CD4-positive, alpha-beta T cell (primary cell): ENCODE measurements around the gene INSL4. TPM values are rescaled to one million over a fixed set of nuclear protein-coding genes. Genes with fewer than 3 reads are reported as not detected.

Experiments used
- ATAC-seq: fragments of 200-7000 bp; cut with Tn5 transposase; one replicate; pipeline ENCODE4 v1.10.0; 2022; ENCODE audit warnings: mild to moderate bottlenecking; ENCODE audit not compliant: poor library complexity
- CTCF ChIA-PET: fragments of 350-600 bp; sonication (Branson Sonifier 250); formaldehyde crosslinking; loops from one replicate; lab custom pipeline; 2021; ENCODE audit warnings: antibody characterized with exemption, inconsistent platforms; lab: Charles Lee
- POLR2A ChIA-PET: fragments of 350-600 bp; sonication (Branson Sonifier 250); formaldehyde crosslinking; loops from one replicate; lab custom pipeline; 2021; ENCODE audit warnings: antibody characterized with exemption, inconsistent platforms; lab: Charles Lee
- DNase-seq, 14 experiments: peaks; one replicate each; pipeline ENCODE4 v3.0.0-alpha.2; 2013 to 2020; ENCODE audit warnings: mixed read lengths in 2 of 14
- H3K27ac ChIP-seq, 2 donors: one replicate each; pipeline versions ENCODE4 v1.5.1 to v1.7.0; 2013; ENCODE audit warnings: low read length in 2 of 2, low read depth in 1 of 2, mild to moderate bottlenecking in 1 of 2
- H3K27me3 ChIP-seq, 2 experiments: 1 replicate in 1 of 2; 2 replicates in 1 of 2; pipeline versions ENCODE4 v1.6.1 to v1.7.0; 2013; ENCODE audit warnings: low read length in 2 of 2, control low read depth in 1 of 2, mild to moderate bottlenecking in 1 of 2, moderate library complexity in 1 of 2; ENCODE audit not compliant: insufficient read depth in 2 of 2, control insufficient read depth in 1 of 2
- H3K36me3 ChIP-seq: one replicate; pipeline ENCODE4 v1.6.1; 2013; ENCODE audit warnings: low read length, control low read depth; ENCODE audit not compliant: insufficient read depth
- H3K4me1 ChIP-seq: one replicate; pipeline ENCODE4 v1.6.1; 2013; ENCODE audit warnings: low read length, control low read depth; ENCODE audit not compliant: insufficient read depth
- H3K4me3 ChIP-seq: one replicate; pipeline ENCODE4 v1.5.1; 2013; ENCODE audit warnings: mild to moderate bottlenecking, low read length, moderate library complexity
- H3K9me3 ChIP-seq, 2 experiments: 1 replicate in 1 of 2; 2 replicates in 1 of 2; pipeline versions ENCODE4 v1.6.1 to v1.7.0; 2013; ENCODE audit warnings: low read length in 2 of 2, mild to moderate bottlenecking in 2 of 2, control low read depth in 1 of 2, moderate library complexity in 1 of 2; ENCODE audit not compliant: control insufficient read depth in 1 of 2, insufficient read depth in 1 of 2
- H3K27ac Mint-ChIP-seq: one replicate; pipeline ENCODE4 v1.8.0; 2020; ENCODE audit warnings: mixed read lengths
- H3K27me3 Mint-ChIP-seq: one replicate; pipeline ENCODE4 v1.8.0; 2021; ENCODE audit warnings: mixed read lengths
- H3K36me3 Mint-ChIP-seq: one replicate; pipeline ENCODE4 v1.8.0; 2021; ENCODE audit warnings: low read depth, mixed read lengths
- H3K4me1 Mint-ChIP-seq: one replicate; pipeline ENCODE4 v1.8.0; 2021; ENCODE audit warnings: low read depth, mixed read lengths
- H3K4me3 Mint-ChIP-seq: one replicate; pipeline ENCODE4 v1.8.0; 2020; ENCODE audit warnings: mild to moderate bottlenecking, mixed read lengths
- H3K9me3 Mint-ChIP-seq: one replicate; pipeline ENCODE4 v1.8.0; 2020; ENCODE audit warnings: mixed read lengths
- intact Hi-C, 2 experiments: fragments of 100-400 bp; cut with DNase I in 1 of 2; cut with micrococcal nuclease in 1 of 2; formaldehyde crosslinking; loops; one replicate each; pipeline versions ENCODE4 v1.15.1 to v1.9.0; 2023 to 2025; cut with DNase I, micrococcal nuclease
- polyA plus RNA-seq, 2 donors: library from polyadenylated mRNA; unstranded; fragments of 120-200 nt; gene quantifications; one replicate each; pipeline ENCODE4 v1.2.1, GENCODE V29; 2013
- total RNA-seq, 174 experiments: library from RNA in 2 of 174; stranded (reverse) in 2 of 174; gene quantifications; one replicate each; pipeline ENCODE4 v1.2.3 and lab custom pipeline; 2021 to 2026
- TF ChIP-seq, protein P1 (sequence below): fragments of 200-600 bp; IDR thresholded peaks from one replicate; pipeline ENCODE4 v1.8.0; 2022; ENCODE audit warnings: antibody characterized with exemption, mild to moderate bottlenecking

Gene INSL4
- total RNA-seq (not detected), total RNA-seq (lab: John Stamatoyannopoulos, UW) (0 to 0.19 (median 0) reads per million in 172 experiments)
- polyA plus RNA-seq (2013, experiment 1 of 2) = not detected
- polyA plus RNA-seq (2013, experiment 2 of 2) = not detected

DNA sequence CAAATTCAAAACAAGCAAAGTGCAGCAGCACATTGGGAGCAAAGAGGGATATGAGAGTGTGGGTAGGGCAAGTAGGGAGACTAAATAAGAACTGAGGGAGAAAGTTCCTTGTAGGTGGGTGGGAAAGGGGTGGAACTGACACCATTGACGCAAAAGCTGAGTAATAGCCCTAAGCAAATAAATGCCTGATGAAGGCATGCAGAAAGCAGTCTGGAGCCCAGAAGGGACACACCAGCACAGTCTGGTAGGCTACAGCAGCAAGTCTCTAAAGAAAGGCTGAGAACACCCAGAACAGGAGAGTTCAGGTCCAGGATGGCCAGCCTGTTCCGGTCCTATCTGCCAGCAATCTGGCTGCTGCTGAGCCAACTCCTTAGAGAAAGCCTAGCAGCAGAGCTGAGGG lies at the start of gene INSL4:
TSS of gene INSL4 (plus strand) at position 208 of the 400 bp plus-strand sequence. CDS start at position 313, 105 bp downstream.
- intact Hi-C loops = no loop called here
- Mint-ChIP-seq H3K27me3 (no peaks in the 10 kb centered on the region), H3K4me1 (no peaks in the 10 kb centered on the region), H3K4me3 (no peak within 1 kb of the TSS), H3K36me3 (no peaks in the 10 kb centered on the region), H3K9me3 (no peaks in the 10 kb centered on the region), H3K27ac (no peak within 1 kb of the TSS)
- TF ChIP-seq, protein P1, sequence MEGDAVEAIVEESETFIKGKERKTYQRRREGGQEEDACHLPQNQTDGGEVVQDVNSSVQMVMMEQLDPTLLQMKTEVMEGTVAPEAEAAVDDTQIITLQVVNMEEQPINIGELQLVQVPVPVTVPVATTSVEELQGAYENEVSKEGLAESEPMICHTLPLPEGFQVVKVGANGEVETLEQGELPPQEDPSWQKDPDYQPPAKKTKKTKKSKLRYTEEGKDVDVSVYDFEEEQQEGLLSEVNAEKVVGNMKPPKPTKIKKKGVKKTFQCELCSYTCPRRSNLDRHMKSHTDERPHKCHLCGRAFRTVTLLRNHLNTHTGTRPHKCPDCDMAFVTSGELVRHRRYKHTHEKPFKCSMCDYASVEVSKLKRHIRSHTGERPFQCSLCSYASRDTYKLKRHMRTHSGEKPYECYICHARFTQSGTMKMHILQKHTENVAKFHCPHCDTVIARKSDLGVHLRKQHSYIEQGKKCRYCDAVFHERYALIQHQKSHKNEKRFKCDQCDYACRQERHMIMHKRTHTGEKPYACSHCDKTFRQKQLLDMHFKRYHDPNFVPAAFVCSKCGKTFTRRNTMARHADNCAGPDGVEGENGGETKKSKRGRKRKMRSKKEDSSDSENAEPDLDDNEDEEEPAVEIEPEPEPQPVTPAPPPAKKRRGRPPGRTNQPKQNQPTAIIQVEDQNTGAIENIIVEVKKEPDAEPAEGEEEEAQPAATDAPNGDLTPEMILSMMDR = no peak
- Histone ChIP-seq H3K4me1 (no peaks in the 10 kb centered on the region), H3K4me3 (no peak within 1 kb of the TSS), H3K27ac (no peak within 1 kb of the TSS), H3K36me3 (no peaks in the 10 kb centered on the region), H3K27me3 (no peaks in the 10 kb centered on the region), H3K9me3 (no peaks in the 10 kb centered on the region)
- CTCF ChIA-PET = no interaction called here
- POLR2A ChIA-PET = no interaction called here
- no peak for ATAC-seq
- DNase-seq = no peak

DNA sequence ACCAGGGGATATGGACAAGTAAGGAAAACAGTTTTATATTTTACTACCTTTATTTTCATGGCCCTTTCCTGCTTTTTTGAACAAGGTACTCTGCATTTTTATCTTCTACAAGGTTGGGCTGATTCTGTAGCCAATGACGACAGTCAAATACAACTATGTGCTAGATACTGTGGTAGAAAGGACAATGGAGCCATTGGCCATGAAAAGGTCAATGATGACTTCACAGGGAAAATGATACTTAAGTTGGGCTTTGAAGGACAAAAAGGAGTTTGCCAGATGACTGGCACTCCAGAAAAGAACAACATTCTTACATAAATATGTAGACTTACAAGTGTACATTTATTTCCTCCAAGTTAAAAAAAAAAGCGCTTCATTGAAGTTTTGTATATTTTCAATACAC lies 46.4 kb upstream of the INSL4 start:
- Mint-ChIP-seq H3K27me3 (no peaks in the 10 kb centered on the region), H3K9me3 (no peaks in the 10 kb centered on the region), H3K4me3 (no peak overlapping the region), H3K36me3 (no peaks in the 10 kb centered on the region), H3K27ac (no peak overlapping the region), H3K4me1 (peaks cover 12% of the 10 kb centered on the region)
- ATAC-seq (no peak), DNase-seq (no peak)
- Histone ChIP-seq H3K36me3 (no peaks in the 10 kb centered on the region), H3K27ac (no peak overlapping the region), H3K9me3 (no peaks in the 10 kb centered on the region), H3K4me3 (no peak overlapping the region), H3K4me1 (peaks cover 5% of the 10 kb centered on the region), H3K27me3 (no peaks in the 10 kb centered on the region)
- CTCF ChIA-PET = no interaction called here
- intact Hi-C loops = loop anchor here in 1 of 2 experiments (5.0 kb wide), 2 partner anchors 258 to 422 kb away; no protein-coding TSS in a partner anchor
- POLR2A ChIA-PET = no interaction called here
- TF ChIP-seq, protein P1 = no peak

DNA sequence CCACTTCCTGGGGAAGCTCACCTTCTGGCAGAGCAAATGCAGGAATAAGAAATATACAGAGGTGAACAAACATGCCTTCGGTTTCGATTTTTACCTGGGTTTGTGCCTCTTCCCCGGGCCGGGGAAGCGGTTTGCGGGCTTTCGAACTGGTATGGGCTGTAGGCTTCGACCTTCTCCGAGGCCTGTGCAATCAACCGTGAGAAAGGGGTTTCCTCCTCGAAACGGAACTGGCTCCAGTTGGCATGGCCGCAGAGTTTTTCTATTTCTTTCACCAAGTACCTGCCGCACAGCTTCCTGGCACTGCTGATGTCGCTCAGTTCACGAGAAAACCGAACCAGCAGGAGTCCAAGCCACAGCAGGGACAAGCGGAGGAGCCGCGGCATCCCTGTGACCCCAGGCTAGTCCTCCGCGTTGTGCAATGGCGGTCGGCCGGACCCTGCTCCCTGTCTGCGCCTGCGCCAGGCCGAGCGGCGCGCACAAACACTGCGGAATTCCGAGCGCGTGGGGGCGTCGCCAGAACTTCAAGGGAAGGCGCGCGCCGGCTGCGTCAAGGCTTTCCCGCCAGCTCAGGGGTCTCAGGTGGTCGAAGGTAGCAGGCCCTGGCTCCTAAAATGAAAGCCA lies 45.9 kb upstream of the INSL4 start, which contains the start of gene INSL6:
TSS of gene INSL6 (minus strand) at position 420 of the 621 bp plus-strand sequence. CDS start at position 383, 37 bp downstream.
- peaks cover 5% of the 10 kb centered on the region for H3K4me1 ChIP-seq
- ATAC-seq (no peak), DNase-seq (peak in 1 of 14 experiments; percentile 17)
- no peaks in the 10 kb centered on the region for H3K27me3 ChIP-seq
- H3K9me3 ChIP-seq = no peaks in the 10 kb centered on the region
- no peaks in the 10 kb centered on the region for H3K36me3 ChIP-seq
- intact Hi-C loops = loop anchor here in 1 of 2 experiments (5.0 kb wide), 2 partner anchors 257 to 423 kb away; no protein-coding TSS in a partner anchor
- no peak within 1 kb of the TSS for H3K27ac ChIP-seq
- POLR2A ChIA-PET = no interaction called here
- Mint-ChIP-seq H3K27me3 (no peaks in the 10 kb centered on the region), H3K27ac (no peak within 1 kb of the TSS), H3K36me3 (no peaks in the 10 kb centered on the region), H3K4me3 (no peak within 1 kb of the TSS), H3K9me3 (no peaks in the 10 kb centered on the region), H3K4me1 (peaks cover 12% of the 10 kb centered on the region)
- TF ChIP-seq, protein P1 = no peak
- H3K4me3 ChIP-seq = no peak within 1 kb of the TSS
- CTCF ChIA-PET = interaction anchor here (0.6 to 1.7 kb wide), 3 partner anchors 121 to 415 kb away, joined by 3 to 10 read pairs (median 3); no protein-coding TSS in a partner anchor
